Testis (tissue), 3 donors: Measurements from ENCODE around the gene ADGRD1. TPM values are rescaled to one million over a fixed set of nuclear protein-coding genes. Genes with fewer than 3 reads are reported as not detected.

Experiments
- DNase-seq: peaks from one replicate; pipeline ENCODE4 v3.0.0-alpha.2; 2019
- H3K27ac ChIP-seq, 2 donors: fragments of 200-600 bp; sonication (generic); one replicate each; pipeline ENCODE4 v1.5.1; 2019
- H3K27me3 ChIP-seq: fragments of 200-600 bp; sonication (generic); one replicate; pipeline ENCODE4 v1.5.1; 2019
- H3K36me3 ChIP-seq: fragments of 200-600 bp; sonication (generic); one replicate; pipeline ENCODE4 v1.5.1; 2017; ENCODE audit warnings: low read depth; ENCODE audit errors: missing control alignments
- H3K4me1 ChIP-seq: fragments of 200-600 bp; sonication (generic); one replicate; pipeline ENCODE4 v1.5.1; 2019
- H3K4me3 ChIP-seq, 2 donors: fragments of 200-600 bp; sonication (generic); one replicate each; pipeline ENCODE4 v1.5.1; 2017 to 2019
- H3K9me3 ChIP-seq: fragments of 200-600 bp; sonication (generic); one replicate; pipeline ENCODE4 v1.5.1; 2017
- POLR2A ChIP-seq: fragments of 450-650 bp; IDR thresholded peaks from one replicate; pipeline ENCODE4 v1.6.1; 2017; ENCODE audit warnings: antibody characterized with exemption, mild to moderate bottlenecking, moderate library complexity
- WGBS, 2 donors: methylation state at CpG; one replicate each; pipeline ENCODE4 v1.1.5; 2018; 5-methylcytosine and 5-hydroxymethylcytosine counted together
- intact Hi-C: fragments of 100-400 bp; cut with DNase I; formaldehyde crosslinking; loops from one replicate; pipeline ENCODE4 v1.15.1; 2023; ENCODE audit warnings: low total_unique reads
- polyA plus RNA-seq: library from polyadenylated mRNA; stranded (reverse); fragments of 350-450 nt; fragmentation: Illumina TruSeq; extraction: RNeasy Lipid Tissue Mini Kit (QIAGEN cat#74804); gene quantifications from one replicate; pipeline ENCODE4 v1.2.3, GENCODE V29; 2014; ENCODE audit warnings: low read depth, low replicate concordance; ENCODE audit not compliant: insufficient read depth
- total RNA-seq, 2 donors: library from RNA; depleted of rRNA; stranded (reverse); fragments of >200 nt; gene quantifications; one replicate each; pipeline ENCODE4 v1.2.3, GENCODE V29; 2016
- TF ChIP-seq, protein P1 (sequence below), 3 experiments: fragments of 450-650 bp in 2 of 3; fragments of 200-600 bp in 1 of 3; sonication (generic) in 1 of 3; IDR thresholded peaks; one replicate each; pipeline ENCODE4 v1.5.1; 2016 to 2019; ENCODE audit warnings: antibody characterized with exemption in 3 of 3, mild to moderate bottlenecking in 2 of 3, moderate library complexity in 1 of 3

ADGRD1 gene
- total and polyA plus RNA-seq, 3 donors from 2014 or later, result 27.2 to 43.2 (median 42.8) TPM

DNA sequence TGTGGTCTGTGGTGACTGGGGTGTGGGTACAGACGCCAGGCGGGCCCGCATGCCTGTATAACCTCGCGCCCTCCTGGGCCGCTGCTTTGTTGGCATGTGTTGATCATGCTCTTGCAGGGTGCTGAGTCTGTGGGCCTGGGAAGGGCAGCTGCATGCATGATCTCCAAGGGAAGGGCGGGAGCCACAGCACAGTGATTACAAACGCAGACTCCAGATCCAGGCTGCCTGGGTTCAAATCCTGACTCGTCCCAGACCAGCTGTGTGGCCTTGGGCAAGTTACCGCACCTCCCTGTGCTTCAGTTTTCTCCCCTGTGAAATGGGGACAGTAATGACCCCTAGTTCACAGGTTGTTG lies 24.0 kb downstream of the ADGRD1 start:
- TF ChIP-seq, protein P1, sequence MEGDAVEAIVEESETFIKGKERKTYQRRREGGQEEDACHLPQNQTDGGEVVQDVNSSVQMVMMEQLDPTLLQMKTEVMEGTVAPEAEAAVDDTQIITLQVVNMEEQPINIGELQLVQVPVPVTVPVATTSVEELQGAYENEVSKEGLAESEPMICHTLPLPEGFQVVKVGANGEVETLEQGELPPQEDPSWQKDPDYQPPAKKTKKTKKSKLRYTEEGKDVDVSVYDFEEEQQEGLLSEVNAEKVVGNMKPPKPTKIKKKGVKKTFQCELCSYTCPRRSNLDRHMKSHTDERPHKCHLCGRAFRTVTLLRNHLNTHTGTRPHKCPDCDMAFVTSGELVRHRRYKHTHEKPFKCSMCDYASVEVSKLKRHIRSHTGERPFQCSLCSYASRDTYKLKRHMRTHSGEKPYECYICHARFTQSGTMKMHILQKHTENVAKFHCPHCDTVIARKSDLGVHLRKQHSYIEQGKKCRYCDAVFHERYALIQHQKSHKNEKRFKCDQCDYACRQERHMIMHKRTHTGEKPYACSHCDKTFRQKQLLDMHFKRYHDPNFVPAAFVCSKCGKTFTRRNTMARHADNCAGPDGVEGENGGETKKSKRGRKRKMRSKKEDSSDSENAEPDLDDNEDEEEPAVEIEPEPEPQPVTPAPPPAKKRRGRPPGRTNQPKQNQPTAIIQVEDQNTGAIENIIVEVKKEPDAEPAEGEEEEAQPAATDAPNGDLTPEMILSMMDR (IDR thresholded peaks at IDR 0.05), result no peak
- TF ChIP-seq POLR2A, result no peak
- WGBS, 2 donors, result 82 to 93% methylated on average over 4 to 10 of the region's 10 CpGs
- intact Hi-C loops, result no loop called here
- no peak for DNase-seq
- H3K4me3 ChIP-seq, result no peak overlapping the region
- no peaks in the 10 kb centered on the region for H3K27me3 ChIP-seq
- H3K4me1 ChIP-seq, result peaks cover 13% of the 10 kb centered on the region
- no peaks in the 10 kb centered on the region for H3K36me3 ChIP-seq
- no peak overlapping the region for H3K27ac ChIP-seq
- H3K9me3 ChIP-seq, result no peaks in the 10 kb centered on the region

DNA sequence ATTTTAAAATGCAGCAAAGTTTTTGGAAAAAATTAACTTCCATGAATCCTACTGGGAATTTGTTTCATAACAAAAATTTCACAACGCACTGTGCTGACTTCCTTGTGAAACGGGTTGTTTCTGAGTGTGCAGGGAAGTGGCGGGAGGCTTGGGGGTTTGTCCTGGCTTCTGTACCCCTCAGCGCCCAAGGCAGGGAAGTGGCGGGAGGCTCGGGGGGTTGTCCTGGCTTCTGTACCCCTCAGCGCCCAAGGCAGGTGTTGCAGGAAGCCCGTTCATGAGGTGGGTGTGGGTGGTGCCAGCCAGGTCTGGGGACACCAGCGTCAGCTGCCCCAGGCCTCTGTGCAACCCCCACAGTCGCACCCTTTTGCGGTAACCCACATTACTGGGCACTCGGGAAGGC lies 25.1 kb downstream of the ADGRD1 start:
- Histone ChIP-seq H3K27me3 (no peaks in the 10 kb centered on the region), H3K4me1 (peaks cover 23% of the 10 kb centered on the region), H3K27ac (no peak overlapping the region), H3K4me3 (no peak overlapping the region), H3K36me3 (no peaks in the 10 kb centered on the region), H3K9me3 (no peaks in the 10 kb centered on the region)
- WGBS, 2 donors, result 78 to 80% methylated on average over 9 to 12 of the region's 12 CpGs
- TF ChIP-seq POLR2A, result no peak
- TF ChIP-seq, protein P1 (IDR thresholded peaks at IDR 0.05), result no peak
- intact Hi-C loops, result no loop called here
- DNase-seq, result no peak

DNA sequence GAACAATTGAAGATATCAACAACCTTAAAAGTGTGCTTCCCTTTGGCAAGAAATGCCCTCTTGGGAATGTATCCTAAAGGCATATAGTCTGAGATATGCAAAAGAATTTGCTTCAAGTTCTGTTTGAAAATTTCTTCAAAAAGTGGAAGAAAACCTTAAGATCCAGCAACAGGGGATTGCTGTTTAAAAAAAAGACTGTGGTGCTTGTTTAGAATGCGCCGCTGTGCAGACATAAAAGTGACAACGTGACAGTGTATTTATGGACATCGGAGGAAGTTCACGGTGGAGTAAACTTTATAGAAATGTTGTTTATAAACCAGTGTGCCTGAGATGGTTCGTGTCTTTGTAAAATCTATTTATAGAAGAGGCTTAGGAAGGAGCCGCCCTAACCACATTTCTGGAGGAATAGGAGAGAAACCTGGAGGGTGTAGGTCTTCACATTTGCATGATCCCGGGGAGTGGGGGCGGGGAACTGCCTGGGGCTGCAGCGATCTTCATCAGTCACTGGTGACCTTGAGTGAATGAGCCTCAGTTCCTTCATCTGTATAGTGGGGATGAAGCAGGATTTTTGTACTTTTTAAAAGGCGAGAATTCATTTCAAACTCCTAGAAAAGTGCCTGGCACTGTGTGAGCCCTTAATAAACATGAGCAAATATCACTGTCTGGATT lies 27.5 kb downstream of the ADGRD1 start:
- intact Hi-C loops, result no loop called here
- Histone ChIP-seq H3K27me3 (no peaks in the 10 kb centered on the region), H3K27ac (no peak overlapping the region), H3K4me1 (peaks cover 30% of the 10 kb centered on the region), H3K9me3 (no peaks in the 10 kb centered on the region), H3K4me3 (no peak overlapping the region), H3K36me3 (no peaks in the 10 kb centered on the region)
- WGBS, 2 donors, result 48 to 52% methylated on average over 11 of the region's 11 CpGs
- TF ChIP-seq, protein P1 (IDR thresholded peaks at IDR 0.05), result no peak
- TF ChIP-seq POLR2A, result no peak
- no peak for DNase-seq

DNA sequence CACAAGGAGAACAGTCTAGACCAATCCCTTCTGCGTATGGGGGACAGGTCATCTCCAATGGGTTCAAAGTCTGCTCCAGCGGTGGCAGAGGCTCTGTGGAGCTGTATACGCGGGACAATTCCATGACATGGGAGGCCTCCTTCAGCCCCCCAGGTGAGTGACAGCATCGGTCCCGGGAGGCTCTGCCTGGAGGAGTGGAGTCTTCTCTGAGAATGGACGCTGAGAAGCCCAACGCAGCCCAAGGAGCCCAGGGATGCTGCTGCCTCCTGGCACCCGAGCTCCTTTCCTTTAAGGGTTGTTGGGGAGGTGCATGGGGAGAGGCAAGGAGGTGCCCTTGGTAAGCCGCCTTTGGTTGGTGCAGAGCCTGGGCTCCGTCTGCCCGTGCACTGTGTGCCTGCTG lies 28.2 kb downstream of the ADGRD1 start:
- no peak for DNase-seq
- Histone ChIP-seq H3K4me3 (no peak overlapping the region), H3K27me3 (no peaks in the 10 kb centered on the region), H3K36me3 (no peaks in the 10 kb centered on the region), H3K4me1 (peaks cover 30% of the 10 kb centered on the region), H3K9me3 (no peaks in the 10 kb centered on the region), H3K27ac (peak overlapping the region; percentile 46 to 59)
- no peak for TF ChIP-seq POLR2A
- TF ChIP-seq, protein P1 (IDR thresholded peaks at IDR 0.05), result no peak
- 88 to 89% methylated on average over 1 to 12 of the region's 12 CpGs for WGBS, 2 donors
- intact Hi-C loops, result no loop called here
